IPS-11a (cell line): ENCODE results near the gene ASB1.
A peak's percentile ranks its signal among the peaks of the same experiment; 100 is the strongest.

Experiments
- H3K4me3 ChIP-seq: one replicate; pipeline ENCODE4 v1.5.1; 2013; ENCODE audit warnings: low read depth, low read length, control low read depth

The ASB1 gene

GRCh38 chr2:238426568-238427434, at the start of gene ASB1:
TSS of gene ASB1 (plus strand) at chr2:238426927. CDS start at chr2:238427071, 144 bp downstream.
- H3K4me3 ChIP-seq = peak within 1 kb of the TSS; percentile 92

GRCh38 chr2:238378230-238379095, 48.3 kb upstream of the ASB1 start:
- H3K4me3 ChIP-seq = no peak overlapping the region

GRCh38 chr2:238379096-238379810, 47.5 kb upstream of the ASB1 start:
- H3K4me3 ChIP-seq = no peak overlapping the region

- H3K4me3 ChIP-seq = no peak overlapping the region
Observed at GRCh38 chr2:238380336-238380735, 46.4 kb upstream of the ASB1 start.

GRCh38 chr2:238380785-238381184, 45.9 kb upstream of the ASB1 start:
- H3K4me3 ChIP-seq = no peak overlapping the region

GRCh38 chr2:238381341-238382115, 45.2 kb upstream of the ASB1 start:
- no peak overlapping the region for H3K4me3 ChIP-seq

- H3K4me3 ChIP-seq = no peak overlapping the region
Observed at GRCh38 chr2:238382381-238382781, 44.3 kb upstream of the ASB1 start.

GRCh38 chr2:238383135-238383534, 43.6 kb upstream of the ASB1 start:
- no peak overlapping the region for H3K4me3 ChIP-seq

GRCh38 chr2:238383743-238384380, 42.9 kb upstream of the ASB1 start:
- H3K4me3 ChIP-seq = no peak overlapping the region

- H3K4me3 ChIP-seq = no peak overlapping the region
Observed at GRCh38 chr2:238387332-238387731, 39.4 kb upstream of the ASB1 start.

GRCh38 chr2:238388794-238389193, 37.9 kb upstream of the ASB1 start:
- H3K4me3 ChIP-seq = no peak overlapping the region

GRCh38 chr2:238389988-238390589, 36.6 kb upstream of the ASB1 start:
- H3K4me3 ChIP-seq = no peak overlapping the region

- no peak overlapping the region for H3K4me3 ChIP-seq
Observed at GRCh38 chr2:238391042-238391689, 35.6 kb upstream of the ASB1 start.

GRCh38 chr2:238396663-238397062, 30.1 kb upstream of the ASB1 start:
- no peak overlapping the region for H3K4me3 ChIP-seq

GRCh38 chr2:238397356-238397755, 29.4 kb upstream of the ASB1 start:
- no peak overlapping the region for H3K4me3 ChIP-seq

GRCh38 chr2:238398577-238398976, 28.1 kb upstream of the ASB1 start:
- no peak overlapping the region for H3K4me3 ChIP-seq

- H3K4me3 ChIP-seq = no peak overlapping the region
Observed at GRCh38 chr2:238399094-238399493, 27.6 kb upstream of the ASB1 start.

- H3K4me3 ChIP-seq = no peak overlapping the region
Observed at GRCh38 chr2:238401551-238401950, 25.2 kb upstream of the ASB1 start.
